H9 (cell line): ENCODE measurements around the gene DIMT1. TPM values are rescaled to one million over a fixed set of nuclear protein-coding genes. Genes with fewer than 3 reads are reported as not detected.

Experiments
- DNase-seq: peaks from one replicate; pipeline ENCODE4 v3.0.0-alpha.2; 2017
- H2AFZ ChIP-seq: one replicate; pipeline ENCODE4 v1.6.1; 2013; ENCODE audit warnings: mild to moderate bottlenecking, low read length, control low read depth, moderate library complexity
- H2AK5ac ChIP-seq: 2 replicates; pipeline ENCODE4 v1.6.1; 2013; ENCODE audit warnings: low read length, control low read depth, mixed read lengths; ENCODE audit not compliant: insufficient read length
- H2BK120ac ChIP-seq: one replicate; pipeline ENCODE4 v1.6.1; 2013; ENCODE audit warnings: low read depth, mild to moderate bottlenecking, low read length, control low read depth, inconsistent platforms; ENCODE audit not compliant: poor library complexity, severe bottlenecking
- H2BK12ac ChIP-seq: 2 replicates; pipeline ENCODE4 v1.6.1; 2013; ENCODE audit warnings: low read length, control low read depth, mixed read lengths, low read depth; ENCODE audit not compliant: insufficient read length
- H2BK15ac ChIP-seq: 2 replicates; pipeline ENCODE4 v1.6.1; 2013; ENCODE audit warnings: low read depth, low read length, control low read depth
- H2BK20ac ChIP-seq: one replicate; pipeline ENCODE4 v1.6.1; 2013; ENCODE audit warnings: low read depth, mild to moderate bottlenecking, low read length, control low read depth, inconsistent platforms; ENCODE audit not compliant: poor library complexity, severe bottlenecking
- H2BK5ac ChIP-seq: 2 replicates; pipeline ENCODE4 v1.6.1; 2013; ENCODE audit warnings: low read length, control low read depth, mixed read lengths; ENCODE audit not compliant: insufficient read length
- H3K14ac ChIP-seq: 2 replicates; pipeline ENCODE4 v1.6.1; 2013; ENCODE audit warnings: low read length, control low read depth; ENCODE audit not compliant: insufficient read depth
- H3K18ac ChIP-seq: 2 replicates; pipeline ENCODE4 v1.6.1; 2013; ENCODE audit warnings: low read depth, mild to moderate bottlenecking, mixed read lengths, low read length, control low read depth; ENCODE audit not compliant: insufficient read length
- H3K23ac ChIP-seq: 2 replicates; pipeline ENCODE4 v1.6.1; 2013; ENCODE audit warnings: low read length, control low read depth, mixed read lengths, low read depth; ENCODE audit not compliant: insufficient read length
- H3K23me2 ChIP-seq: 2 replicates; pipeline ENCODE4 v1.6.1; 2013; ENCODE audit warnings: low read depth, mild to moderate bottlenecking, mixed read lengths, low read length, control low read depth; ENCODE audit not compliant: insufficient read length, poor library complexity, severe bottlenecking
- H3K27ac ChIP-seq: 2 replicates; pipeline ENCODE4 v1.5.1; 2013; ENCODE audit warnings: low read length, control low read depth, mixed read lengths, low read depth; ENCODE audit not compliant: insufficient read length
- H3K27me3 ChIP-seq: 2 replicates; pipeline ENCODE4 v1.6.1; 2013; ENCODE audit warnings: low read length, control low read depth, inconsistent platforms; ENCODE audit not compliant: insufficient read depth
- H3K4ac ChIP-seq: 2 replicates; pipeline ENCODE4 v1.6.1; 2013; ENCODE audit warnings: low read depth, mild to moderate bottlenecking, control low read depth, inconsistent platforms, low read length, moderate library complexity
- H3K4me1 ChIP-seq: 2 replicates; pipeline ENCODE4 v1.6.1; 2013; ENCODE audit warnings: low read length, control low read depth, inconsistent platforms; ENCODE audit not compliant: insufficient read depth
- H3K4me2 ChIP-seq: 2 replicates; pipeline ENCODE4 v1.6.1; 2013; ENCODE audit warnings: low read length, control low read depth, mixed read lengths; ENCODE audit not compliant: insufficient read length, insufficient read depth
- H3K56ac ChIP-seq: 2 replicates; pipeline ENCODE4 v1.6.1; 2013; ENCODE audit warnings: low read depth, mild to moderate bottlenecking, mixed read lengths, low read length, control low read depth; ENCODE audit not compliant: insufficient read length
- H3K79me1 ChIP-seq: 2 replicates; pipeline ENCODE4 v1.6.1; 2013; ENCODE audit warnings: low read depth, mild to moderate bottlenecking, moderate library complexity, low read length, control low read depth, inconsistent platforms; ENCODE audit not compliant: insufficient read depth, poor library complexity, severe bottlenecking
- H3K79me2 ChIP-seq: 2 replicates; pipeline ENCODE4 v1.6.1; 2013; ENCODE audit warnings: low read length, control low read depth, inconsistent platforms; ENCODE audit not compliant: insufficient read depth
- H3K9ac ChIP-seq: 2 replicates; pipeline ENCODE4 v1.6.1; 2013; ENCODE audit warnings: low read length, control low read depth, mixed read lengths; ENCODE audit not compliant: insufficient read length; ENCODE audit errors: extremely low read depth
- H3K9me3 ChIP-seq: one replicate; pipeline ENCODE4 v1.6.1; 2013; ENCODE audit warnings: low read depth, low read length, inconsistent platforms; ENCODE audit not compliant: control insufficient read depth
- H3T11ph ChIP-seq: one replicate; pipeline ENCODE4 v1.6.1; 2013; ENCODE audit warnings: mild to moderate bottlenecking, low read length, control low read depth, inconsistent platforms
- H4K20me1 ChIP-seq: one replicate; pipeline ENCODE4 v1.6.1; 2013; ENCODE audit not compliant: control insufficient read depth, insufficient read length, insufficient read depth
- H4K5ac ChIP-seq: 2 replicates; pipeline ENCODE4 v1.6.1; 2013; ENCODE audit warnings: low read depth, mild to moderate bottlenecking, mixed read lengths, low read length, control low read depth; ENCODE audit not compliant: insufficient read length
- H4K8ac ChIP-seq: replicated peaks from 2 replicates; pipeline ENCODE4 v1.6.1; 2013; ENCODE audit warnings: low read length, control low read depth, mixed read lengths, low read depth; ENCODE audit not compliant: insufficient read length
- H4K91ac ChIP-seq: 2 replicates; pipeline ENCODE4 v1.6.1; 2013; ENCODE audit warnings: low read depth, mild to moderate bottlenecking, moderate library complexity, mixed read lengths, low read length, control low read depth; ENCODE audit not compliant: insufficient read length
- H3K27ac Mint-ChIP-seq, 3 experiments: 2 replicates in 2 of 3; 3 replicates in 1 of 3; pipeline ENCODE4 v1.8.0; 2020 to 2021; ENCODE audit warnings: mixed read lengths in 3 of 3, mild to moderate bottlenecking in 1 of 3, moderate library complexity in 1 of 3
- H3K27me3 Mint-ChIP-seq: 2 replicates; pipeline ENCODE4 v1.8.0; 2021; ENCODE audit warnings: low read depth, mild to moderate bottlenecking, moderate library complexity, mixed read lengths
- H3K36me3 Mint-ChIP-seq, 3 experiments: 2 replicates in 2 of 3; 3 replicates in 1 of 3; pipeline ENCODE4 v1.8.0; 2020 to 2021; ENCODE audit warnings: low read depth in 3 of 3, mixed read lengths in 3 of 3; ENCODE audit not compliant: insufficient read depth in 1 of 3
- H3K4me1 Mint-ChIP-seq, 2 experiments: 2 replicates each; pipeline ENCODE4 v1.8.0; 2020; ENCODE audit warnings: mixed read lengths in 2 of 2
- H3K4me3 Mint-ChIP-seq, 2 experiments: 2 replicates in 1 of 2; 3 replicates in 1 of 2; pipeline ENCODE4 v1.8.0; 2020 to 2021; ENCODE audit warnings: mild to moderate bottlenecking in 2 of 2, mixed read lengths in 2 of 2, moderate library complexity in 1 of 2
- H3K9me3 Mint-ChIP-seq, 2 experiments: 2 replicates in 1 of 2; 3 replicates in 1 of 2; pipeline ENCODE4 v1.8.0; 2020; ENCODE audit warnings: mild to moderate bottlenecking in 2 of 2, mixed read lengths in 2 of 2, moderate library complexity in 1 of 2
- WGBS: extraction: QIAGEN DNeasy Blood & Tissue Kit; methylation state at CpG from one replicate; pipeline ENCODE4 v1.1.7; 2013; ENCODE audit warnings: missing lambda C conversion rate, low lambda C conversion rate, mixed read lengths; ENCODE audit not compliant: insufficient read length; ENCODE audit errors: extremely low coverage; 5-methylcytosine and 5-hydroxymethylcytosine counted together
- total RNA-seq: library from RNA; stranded (reverse); gene quantifications from 2 replicates; pipeline ENCODE4 v1.2.1, GENCODE V29; 2021
- TF ChIP-seq, protein P1 (sequence below): fragments of 200-600 bp; sonication (generic); conservative IDR thresholded peaks from 3 replicates; pipeline ENCODE4 v1.8.0; 2021; ENCODE audit warnings: antibody characterized with exemption, mild to moderate bottlenecking

The DIMT1 gene
- total RNA-seq, 1 experiment from 2014 or later = 36.0 TPM

GRCh38 chr5:62418462-62419076 lies 14.9 kb upstream of the DIMT1 start:
- no CpG with 5 or more reads among the region's 4 CpGs for WGBS
- H2BK120ac ChIP-seq = no peak overlapping the region

More at GRCh38 chr5:62418462-62419076, 14.9 kb upstream of the DIMT1 start:
- Histone ChIP-seq H2BK5ac (no peak overlapping the region), H3K4me1 (no peaks in the 10 kb centered on the region), H3K56ac (no peak overlapping the region), H2BK15ac (no peak overlapping the region), H3K23me2 (no peaks in the 10 kb centered on the region), H3K27me3 (no peaks in the 10 kb centered on the region), H2BK12ac (no peak overlapping the region), H3K4me2 (no peak overlapping the region), H4K20me1 (no peaks in the 10 kb centered on the region), H2AK5ac (no peak overlapping the region), H3K27ac (no peak overlapping the region), H3K18ac (no peak overlapping the region), H3K14ac (no peak overlapping the region), H3K9me3 (no peaks in the 10 kb centered on the region), H3T11ph (no peak overlapping the region), H3K4ac (no peak overlapping the region), H4K5ac (no peak overlapping the region), H2BK20ac (no peak overlapping the region), H4K91ac (no peak overlapping the region), H4K8ac (no peak overlapping the region), H3K9ac (no peak overlapping the region), H3K23ac (no peak overlapping the region), H2AFZ (no peak overlapping the region), H3K79me2 (peaks cover 20% of the 10 kb centered on the region), H3K79me1 (peaks cover 2% of the 10 kb centered on the region)
- Mint-ChIP-seq H3K36me3 (peaks cover 4 to 7% (median 5%) of the 10 kb centered on the region in 3 experiments; a peak in 6 of 7 replicates), H3K27ac (no peak overlapping the region), H3K4me3 (no peak overlapping the region), H3K27me3 (no peaks in the 10 kb centered on the region), H3K9me3 (no peaks in the 10 kb centered on the region), H3K4me1 (peaks cover 5 to 6% of the 10 kb centered on the region in 2 experiments)
- DNase-seq = no peak
- TF ChIP-seq, protein P1, sequence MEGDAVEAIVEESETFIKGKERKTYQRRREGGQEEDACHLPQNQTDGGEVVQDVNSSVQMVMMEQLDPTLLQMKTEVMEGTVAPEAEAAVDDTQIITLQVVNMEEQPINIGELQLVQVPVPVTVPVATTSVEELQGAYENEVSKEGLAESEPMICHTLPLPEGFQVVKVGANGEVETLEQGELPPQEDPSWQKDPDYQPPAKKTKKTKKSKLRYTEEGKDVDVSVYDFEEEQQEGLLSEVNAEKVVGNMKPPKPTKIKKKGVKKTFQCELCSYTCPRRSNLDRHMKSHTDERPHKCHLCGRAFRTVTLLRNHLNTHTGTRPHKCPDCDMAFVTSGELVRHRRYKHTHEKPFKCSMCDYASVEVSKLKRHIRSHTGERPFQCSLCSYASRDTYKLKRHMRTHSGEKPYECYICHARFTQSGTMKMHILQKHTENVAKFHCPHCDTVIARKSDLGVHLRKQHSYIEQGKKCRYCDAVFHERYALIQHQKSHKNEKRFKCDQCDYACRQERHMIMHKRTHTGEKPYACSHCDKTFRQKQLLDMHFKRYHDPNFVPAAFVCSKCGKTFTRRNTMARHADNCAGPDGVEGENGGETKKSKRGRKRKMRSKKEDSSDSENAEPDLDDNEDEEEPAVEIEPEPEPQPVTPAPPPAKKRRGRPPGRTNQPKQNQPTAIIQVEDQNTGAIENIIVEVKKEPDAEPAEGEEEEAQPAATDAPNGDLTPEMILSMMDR = no peak
